HepG2 (cell line): ENCODE results near the gene ARL16. TPM values are rescaled to one million over a fixed set of nuclear protein-coding genes. Genes with fewer than 3 reads are reported as not detected.

Source experiments
- CENPX ChIP-seq: sonication (generic); formaldehyde crosslinking; IDR thresholded peaks from 2 replicates; pipeline ENCODE4 v1.9.0; 2021; ENCODE audit warnings: mild to moderate bottlenecking, missing genetic modification reagents, moderate library complexity
- HINFP ChIP-seq: sonication (generic); formaldehyde crosslinking; IDR thresholded peaks from 2 replicates; pipeline ENCODE4 v1.4.0; 2020; ENCODE audit warnings: low read depth, mild to moderate bottlenecking, missing genetic modification reagents
- HOXA3 ChIP-seq: sonication (generic); formaldehyde crosslinking; IDR thresholded peaks from 2 replicates; pipeline ENCODE4 v1.5.0; 2020; ENCODE audit warnings: missing genetic modification reagents
- KIAA2018 ChIP-seq: sonication (generic); formaldehyde crosslinking; IDR thresholded peaks from 2 replicates; pipeline ENCODE4 v1.5.0; 2020; ENCODE audit warnings: mild to moderate bottlenecking, missing genetic modification reagents, borderline replicate concordance
- MIER3 ChIP-seq: IDR thresholded peaks from 2 replicates; pipeline ENCODE4 v1.6.1; 2016; ENCODE audit warnings: missing compliant biosample characterization, borderline replicate concordance
- MIXL1 ChIP-seq: IDR thresholded peaks from 2 replicates; pipeline ENCODE4 v1.6.1; 2016
- MLXIP ChIP-seq: sonication (generic); formaldehyde crosslinking; IDR thresholded peaks from 2 replicates; pipeline ENCODE4 v1.9.0; 2021; ENCODE audit warnings: missing genetic modification reagents, borderline replicate concordance
- SP5 ChIP-seq: IDR thresholded peaks from 2 replicates; pipeline ENCODE4 v1.6.1; 2016; ENCODE audit warnings: low read depth, borderline replicate concordance
- TCF7 ChIP-seq: sonication (generic); IDR thresholded peaks from 2 replicates; pipeline ENCODE4 v1.6.1; 2016; ENCODE audit warnings: antibody characterized with exemption, low read depth
- ZBTB3 ChIP-seq: sonication (generic); formaldehyde crosslinking; IDR thresholded peaks from 2 replicates; pipeline ENCODE4 v1.4.0; 2020; ENCODE audit warnings: low read depth, mild to moderate bottlenecking, moderate library complexity, missing genetic modification reagents, borderline replicate concordance
- ZNF256 ChIP-seq: sonication (generic); formaldehyde crosslinking; conservative IDR thresholded peaks from 2 replicates; pipeline ENCODE4 v1.4.0; 2020; ENCODE audit warnings: missing genetic modification reagents
- ZNF496 ChIP-seq: sonication (generic); formaldehyde crosslinking; IDR thresholded peaks from 2 replicates; pipeline ENCODE4 v1.8.1; 2023; ENCODE audit warnings: mild to moderate bottlenecking, moderate library complexity, missing genetic modification reagents; ENCODE audit not compliant: insufficient replicate concordance
- ZNF547 ChIP-seq: sonication (generic); formaldehyde crosslinking; IDR thresholded peaks from 2 replicates; pipeline ENCODE4 v1.5.1; 2020; ENCODE audit warnings: mild to moderate bottlenecking, missing genetic modification reagents
- ZUFSP ChIP-seq: sonication (generic); formaldehyde crosslinking; IDR thresholded peaks from 2 replicates; pipeline ENCODE4 v1.9.0; 2021; ENCODE audit warnings: missing genetic modification reagents, mild to moderate bottlenecking, borderline replicate concordance
- polyA plus RNA-seq, 8 experiments: library from polyadenylated mRNA; depleted of rRNA in 3 of 8; stranded (reverse) in 7 of 8; unstranded in 1 of 8; fragments of >200 nt; fragmentation: Illumina TruSeq in 4 of 8; extraction: Trizol in 4 of 8; gene quantifications; 2 replicates each; pipeline versions ENCODE4 v1.2.1 to v1.2.3, GENCODE V29; 2011 to 2016; ENCODE audit warnings: low read depth in 4 of 8, missing spikeins in 1 of 8, mixed read lengths in 1 of 8; ENCODE audit not compliant: insufficient read depth in 1 of 8
- total RNA-seq, 5 experiments: library from RNA; depleted of rRNA; stranded (reverse); fragments of >200 nt; fragmentation: Illumina TruSeq; extraction: Trizol; gene quantifications; 2 replicates each; pipeline ENCODE4 v1.2.3, GENCODE V29; 2016; ENCODE audit warnings: low read depth in 1 of 5

The ARL16 gene
- total and polyA plus RNA-seq, 2 of the 13 experiments (the other 11 are each of a cell fraction or from before 2014, with no cell fraction given) = 20.8 to 30.8 TPM

- TF ChIP-seq HINFP (CRISPR knock-in tag) (no peak), ZNF496 (CRISPR knock-in tag) (no peak), ZBTB3 (CRISPR knock-in tag) (0 out of 2 replicates have a peak, but pooled peaks have one; percentile 61), SP5 (CRISPR knock-in tag) (no peak), ZNF547 (CRISPR knock-in tag) (no peak; the same call in 1 of the 2 replicates), CENPX (CRISPR knock-in tag) (no peak), MIXL1 (CRISPR knock-in tag) (no peak), KIAA2018 (CRISPR knock-in tag) (no peak), ZUFSP (no peak), HOXA3 (CRISPR knock-in tag) (no peak), MLXIP (CRISPR knock-in tag) (no peak), TCF7 (no peak), ZNF256 (CRISPR knock-in tag) (no peak), MIER3 (CRISPR knock-in tag) (no peak)
Measured at GRCh38 chr17:81701288-81702071, 17.9 kb upstream of the ARL16 start (continued).
